Measurements from ENCODE around the gene ZMIZ1.

ZMIZ1 gene

GRCh38 chr10:79238606-79239005 lies 169.8 kb downstream of the ZMIZ1 start:
- DNase-seq = no peak

- no peak for DNase-seq
Observed at GRCh38 chr10:79239275-79239779, 170.6 kb downstream of the ZMIZ1 start.

- no peak for DNase-seq
Observed at GRCh38 chr10:79239924-79240581, 171.3 kb downstream of the ZMIZ1 start.

GRCh38 chr10:79241629-79241989 lies 172.8 kb downstream of the ZMIZ1 start:
- no peak for DNase-seq

GRCh38 chr10:79241990-79242619 lies 173.3 kb downstream of the ZMIZ1 start:
- peak; percentile 77 for DNase-seq

- peak; percentile 84 for DNase-seq
Observed at GRCh38 chr10:79242620-79243152, 173.9 kb downstream of the ZMIZ1 start.

GRCh38 chr10:79243181-79244067 lies 174.7 kb downstream of the ZMIZ1 start:
- peak; percentile 66 for DNase-seq

GRCh38 chr10:79244068-79244442 lies 175.3 kb downstream of the ZMIZ1 start:
- DNase-seq = no peak

GRCh38 chr10:79244841-79245504 lies 176.2 kb downstream of the ZMIZ1 start:
- no peak for DNase-seq

GRCh38 chr10:79245539-79246208 lies 176.9 kb downstream of the ZMIZ1 start:
- no peak for DNase-seq

GRCh38 chr10:79246209-79246581 lies 177.4 kb downstream of the ZMIZ1 start:
- DNase-seq = no peak

GRCh38 chr10:79246606-79247275 lies 178.0 kb downstream of the ZMIZ1 start:
- DNase-seq = no peak

GRCh38 chr10:79247373-79248137 lies 178.8 kb downstream of the ZMIZ1 start:
- no peak for DNase-seq

GRCh38 chr10:79248341-79249185 lies 179.8 kb downstream of the ZMIZ1 start:
- DNase-seq = peak; percentile 67

GRCh38 chr10:79249186-79250121 lies 180.7 kb downstream of the ZMIZ1 start:
- no peak for DNase-seq

- DNase-seq = no peak
Observed at GRCh38 chr10:79250259-79250658, 181.5 kb downstream of the ZMIZ1 start.

GRCh38 chr10:79252450-79252849 lies 183.7 kb downstream of the ZMIZ1 start:
- no peak for DNase-seq

GRCh38 chr10:79252971-79253370 lies 184.2 kb downstream of the ZMIZ1 start:
- DNase-seq = no peak

GRCh38 chr10:79253704-79254103 lies 184.9 kb downstream of the ZMIZ1 start:
- DNase-seq = no peak
